Measurements from ENCODE around the gene SV2C. TPM values are rescaled to one million over a fixed set of nuclear protein-coding genes. Genes with fewer than 3 reads are reported as not detected.

Gene SV2C
- total and polyA plus RNA-seq, 4 donors, result under 0.01 to 0.04 (median 0.03) TPM; not detected in 1

DNA sequence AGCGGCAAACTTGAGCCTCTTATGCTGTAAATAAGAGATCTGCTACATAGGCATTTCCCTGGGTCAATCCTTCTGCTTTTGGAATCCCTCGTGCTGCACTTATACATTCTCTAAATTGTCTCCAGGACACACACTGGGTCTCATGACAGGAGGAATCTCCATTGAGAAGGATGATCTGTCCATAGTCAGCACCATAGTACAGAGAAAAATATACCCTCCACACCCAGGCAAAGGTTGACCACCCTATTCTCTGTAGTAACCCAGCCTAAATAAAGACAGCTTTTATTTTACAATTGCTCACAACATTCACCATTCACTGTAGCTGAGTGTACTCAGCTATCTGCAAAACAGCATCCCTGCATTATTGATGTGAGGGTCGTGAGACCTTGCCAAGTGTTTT lies 111.2 kb downstream of the SV2C start:
- no peak for DNase-seq (ENCODE audit: low spot score)
- Histone ChIP-seq H3K27me3 (ENCODE audit: control insufficient read depth in 4 of 4, insufficient read depth in 4 of 4, low read length in 3 of 4) (peaks cover 0 to 3% (median 0%) of the 10 kb centered on the region in 4 donors), H3K36me3 (ENCODE audit: control insufficient read depth in 4 of 4, insufficient read depth in 3 of 4, low read depth in 1 of 4, low read length in 3 of 4) (no peaks in the 10 kb centered on the region), H3K4me3 (ENCODE audit: low read depth in 1 of 3, low read length in 3 of 3) (no peak overlapping the region), H3K9ac (ENCODE audit: low read depth in 1 of 2, low read length in 2 of 2) (no peak overlapping the region), H3K27ac (ENCODE audit: low read depth in 1 of 2, low read length in 2 of 2) (no peak overlapping the region), H3K4me1 (ENCODE audit: control insufficient read depth in 4 of 4, insufficient read depth in 4 of 4, low read length in 3 of 4) (no peaks in the 10 kb centered on the region), H3K9me3 (ENCODE audit: control insufficient read depth in 4 of 4, low read length in 3 of 4) (no peaks in the 10 kb centered on the region)
- TF ChIP-seq EGR1 (IDR thresholded peaks at IDR 0.05; ENCODE audit: low read depth in 2 of 2) (no peak), TAF1 (conservative IDR thresholded peaks at IDR 0.05) (no peak), YY1 (IDR thresholded peaks at IDR 0.05) (no peak), RXRA (IDR thresholded peaks at IDR 0.05) (no peak), HNF4G (IDR thresholded peaks at IDR 0.05) (no peak), FOXA2 (IDR thresholded peaks at IDR 0.05) (no peak), NR2F2 (IDR thresholded peaks at IDR 0.05) (no peak), SP1 (IDR thresholded peaks at IDR 0.05) (no peak), GABPA (IDR thresholded peaks at IDR 0.05 in 1 of 2, conservative IDR thresholded peaks at IDR 0.05 in 1 of 2) (no peak), JUND (IDR thresholded peaks at IDR 0.05) (no peak), HNF4A (conservative IDR thresholded peaks at IDR 0.05) (no peak), FOXA1 (IDR thresholded peaks at IDR 0.05) (no peak), RAD21 (IDR thresholded peaks at IDR 0.05) (no peak)
- TF ChIP-seq, protein P1, sequence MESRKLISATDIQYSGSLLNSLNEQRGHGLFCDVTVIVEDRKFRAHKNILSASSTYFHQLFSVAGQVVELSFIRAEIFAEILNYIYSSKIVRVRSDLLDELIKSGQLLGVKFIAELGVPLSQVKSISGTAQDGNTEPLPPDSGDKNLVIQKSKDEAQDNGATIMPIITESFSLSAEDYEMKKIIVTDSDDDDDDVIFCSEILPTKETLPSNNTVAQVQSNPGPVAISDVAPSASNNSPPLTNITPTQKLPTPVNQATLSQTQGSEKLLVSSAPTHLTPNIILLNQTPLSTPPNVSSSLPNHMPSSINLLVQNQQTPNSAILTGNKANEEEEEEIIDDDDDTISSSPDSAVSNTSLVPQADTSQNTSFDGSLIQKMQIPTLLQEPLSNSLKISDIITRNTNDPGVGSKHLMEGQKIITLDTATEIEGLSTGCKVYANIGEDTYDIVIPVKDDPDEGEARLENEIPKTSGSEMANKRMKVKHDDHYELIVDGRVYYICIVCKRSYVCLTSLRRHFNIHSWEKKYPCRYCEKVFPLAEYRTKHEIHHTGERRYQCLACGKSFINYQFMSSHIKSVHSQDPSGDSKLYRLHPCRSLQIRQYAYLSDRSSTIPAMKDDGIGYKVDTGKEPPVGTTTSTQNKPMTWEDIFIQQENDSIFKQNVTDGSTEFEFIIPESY (IDR thresholded peaks at IDR 0.05), result no peak
- TF ChIP-seq, protein P2, sequence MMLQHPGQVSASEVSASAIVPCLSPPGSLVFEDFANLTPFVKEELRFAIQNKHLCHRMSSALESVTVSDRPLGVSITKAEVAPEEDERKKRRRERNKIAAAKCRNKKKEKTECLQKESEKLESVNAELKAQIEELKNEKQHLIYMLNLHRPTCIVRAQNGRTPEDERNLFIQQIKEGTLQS (IDR thresholded peaks at IDR 0.05), result no peak
- TF ChIP-seq, protein P3, sequence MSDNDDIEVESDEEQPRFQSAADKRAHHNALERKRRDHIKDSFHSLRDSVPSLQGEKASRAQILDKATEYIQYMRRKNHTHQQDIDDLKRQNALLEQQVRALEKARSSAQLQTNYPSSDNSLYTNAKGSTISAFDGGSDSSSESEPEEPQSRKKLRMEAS (IDR thresholded peaks at IDR 0.05), result no peak
- TF ChIP-seq, protein P4, sequence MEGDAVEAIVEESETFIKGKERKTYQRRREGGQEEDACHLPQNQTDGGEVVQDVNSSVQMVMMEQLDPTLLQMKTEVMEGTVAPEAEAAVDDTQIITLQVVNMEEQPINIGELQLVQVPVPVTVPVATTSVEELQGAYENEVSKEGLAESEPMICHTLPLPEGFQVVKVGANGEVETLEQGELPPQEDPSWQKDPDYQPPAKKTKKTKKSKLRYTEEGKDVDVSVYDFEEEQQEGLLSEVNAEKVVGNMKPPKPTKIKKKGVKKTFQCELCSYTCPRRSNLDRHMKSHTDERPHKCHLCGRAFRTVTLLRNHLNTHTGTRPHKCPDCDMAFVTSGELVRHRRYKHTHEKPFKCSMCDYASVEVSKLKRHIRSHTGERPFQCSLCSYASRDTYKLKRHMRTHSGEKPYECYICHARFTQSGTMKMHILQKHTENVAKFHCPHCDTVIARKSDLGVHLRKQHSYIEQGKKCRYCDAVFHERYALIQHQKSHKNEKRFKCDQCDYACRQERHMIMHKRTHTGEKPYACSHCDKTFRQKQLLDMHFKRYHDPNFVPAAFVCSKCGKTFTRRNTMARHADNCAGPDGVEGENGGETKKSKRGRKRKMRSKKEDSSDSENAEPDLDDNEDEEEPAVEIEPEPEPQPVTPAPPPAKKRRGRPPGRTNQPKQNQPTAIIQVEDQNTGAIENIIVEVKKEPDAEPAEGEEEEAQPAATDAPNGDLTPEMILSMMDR (IDR thresholded peaks at IDR 0.05; ENCODE audit: low read depth, low read length, missing input control), result no peak
- TF ChIP-seq, protein P5, sequence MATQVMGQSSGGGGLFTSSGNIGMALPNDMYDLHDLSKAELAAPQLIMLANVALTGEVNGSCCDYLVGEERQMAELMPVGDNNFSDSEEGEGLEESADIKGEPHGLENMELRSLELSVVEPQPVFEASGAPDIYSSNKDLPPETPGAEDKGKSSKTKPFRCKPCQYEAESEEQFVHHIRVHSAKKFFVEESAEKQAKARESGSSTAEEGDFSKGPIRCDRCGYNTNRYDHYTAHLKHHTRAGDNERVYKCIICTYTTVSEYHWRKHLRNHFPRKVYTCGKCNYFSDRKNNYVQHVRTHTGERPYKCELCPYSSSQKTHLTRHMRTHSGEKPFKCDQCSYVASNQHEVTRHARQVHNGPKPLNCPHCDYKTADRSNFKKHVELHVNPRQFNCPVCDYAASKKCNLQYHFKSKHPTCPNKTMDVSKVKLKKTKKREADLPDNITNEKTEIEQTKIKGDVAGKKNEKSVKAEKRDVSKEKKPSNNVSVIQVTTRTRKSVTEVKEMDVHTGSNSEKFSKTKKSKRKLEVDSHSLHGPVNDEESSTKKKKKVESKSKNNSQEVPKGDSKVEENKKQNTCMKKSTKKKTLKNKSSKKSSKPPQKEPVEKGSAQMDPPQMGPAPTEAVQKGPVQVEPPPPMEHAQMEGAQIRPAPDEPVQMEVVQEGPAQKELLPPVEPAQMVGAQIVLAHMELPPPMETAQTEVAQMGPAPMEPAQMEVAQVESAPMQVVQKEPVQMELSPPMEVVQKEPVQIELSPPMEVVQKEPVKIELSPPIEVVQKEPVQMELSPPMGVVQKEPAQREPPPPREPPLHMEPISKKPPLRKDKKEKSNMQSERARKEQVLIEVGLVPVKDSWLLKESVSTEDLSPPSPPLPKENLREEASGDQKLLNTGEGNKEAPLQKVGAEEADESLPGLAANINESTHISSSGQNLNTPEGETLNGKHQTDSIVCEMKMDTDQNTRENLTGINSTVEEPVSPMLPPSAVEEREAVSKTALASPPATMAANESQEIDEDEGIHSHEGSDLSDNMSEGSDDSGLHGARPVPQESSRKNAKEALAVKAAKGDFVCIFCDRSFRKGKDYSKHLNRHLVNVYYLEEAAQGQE (IDR thresholded peaks at IDR 0.05), result no peak
- WGBS, result 79% methylated on average over 3 of the region's 3 CpGs

Measured in liver (tissue), 9 donors.